ENCODE measurements around the gene TUBA4B. TPM values are rescaled to one million over a fixed set of nuclear protein-coding genes. Genes with fewer than 3 reads are reported as not detected.

Gene TUBA4B
- total and polyA plus RNA-seq, 8 donors = 0.50 to 6.0 (median 3.4) TPM; not detected in 1

GRCh38 chr2:219266232-219266631 is 13.2 kb downstream of the TUBA4B start:
- TF ChIP-seq CTCF (IDR thresholded peaks at IDR 0.05) = no peak
- Histone ChIP-seq H3K4me3 (no peak overlapping the region), H3K36me3 (no peaks in the 10 kb centered on the region), H3K27ac (no peak overlapping the region), H3K4me1 (no peaks in the 10 kb centered on the region), H3K9me3 (no peaks in the 10 kb centered on the region), H3K27me3 (peaks cover 0 to 5% of the 10 kb centered on the region in 2 donors)
- intact Hi-C loops (cut with DNase I) = no loop called here
- no peak for DNase-seq
- ATAC-seq = no peak

- Histone ChIP-seq H3K9me3 (no peaks in the 10 kb centered on the region), H3K27ac (no peak overlapping the region), H3K36me3 (no peaks in the 10 kb centered on the region), H3K4me3 (no peak overlapping the region), H3K27me3 (no peaks in the 10 kb centered on the region), H3K4me1 (no peaks in the 10 kb centered on the region)
- DNase-seq (no peak), ATAC-seq (no peak)
- no peak for TF ChIP-seq CTCF (IDR thresholded peaks at IDR 0.05)
- intact Hi-C loops (cut with DNase I) = no loop called here
These were observed 13.8 kb downstream of the TUBA4B start for GRCh38 chr2:219266886-219267285.

- no peaks in the 10 kb centered on the region for H3K27me3 ChIP-seq
- H3K36me3 ChIP-seq = no peaks in the 10 kb centered on the region
- H3K9me3 ChIP-seq = no peaks in the 10 kb centered on the region
- H3K4me1 ChIP-seq = no peaks in the 10 kb centered on the region
- no peak overlapping the region for H3K27ac ChIP-seq
- no peak for ATAC-seq
- no peak overlapping the region for H3K4me3 ChIP-seq
- intact Hi-C loops (cut with DNase I) = no loop called here
- no peak for TF ChIP-seq CTCF (IDR thresholded peaks at IDR 0.05)
- no peak for DNase-seq
These were observed 15.3 kb downstream of the TUBA4B start for GRCh38 chr2:219268294-219268693.

GRCh38 chr2:219269362-219270054 is 16.5 kb downstream of the TUBA4B start:
- intact Hi-C loops (cut with DNase I) = no loop called here
- TF ChIP-seq CTCF (IDR thresholded peaks at IDR 0.05) = no peak
- no peak for DNase-seq

GRCh38 chr2:219270055-219270372 is 17.0 kb downstream of the TUBA4B start:
- H3K36me3 ChIP-seq = no peaks in the 10 kb centered on the region

More at GRCh38 chr2:219269362-219270054, 16.5 kb downstream of the TUBA4B start:
- no peaks in the 10 kb centered on the region for H3K27me3 ChIP-seq
- no peaks in the 10 kb centered on the region for H3K36me3 ChIP-seq
- H3K27ac ChIP-seq = no peak overlapping the region
- H3K4me3 ChIP-seq = no peak overlapping the region
- peak; percentile 50 for ATAC-seq
- H3K4me1 ChIP-seq = no peaks in the 10 kb centered on the region
- no peaks in the 10 kb centered on the region for H3K9me3 ChIP-seq

More at GRCh38 chr2:219270055-219270372, 17.0 kb downstream of the TUBA4B start:
- intact Hi-C loops (cut with DNase I) = no loop called here
- no peaks in the 10 kb centered on the region for H3K27me3 ChIP-seq
- no peaks in the 10 kb centered on the region for H3K9me3 ChIP-seq
- ATAC-seq (no peak), DNase-seq (no peak)
- no peak for TF ChIP-seq CTCF (IDR thresholded peaks at IDR 0.05)
- H3K4me3 ChIP-seq = no peak overlapping the region
- H3K27ac ChIP-seq = no peak overlapping the region
- no peaks in the 10 kb centered on the region for H3K4me1 ChIP-seq
